HG03565 (cell line): ENCODE results near the gene TSPYL6.

ENCODE experiments used
- ATAC-seq: cut with Tn5 transposase; IDR thresholded peaks from one replicate; pipeline ENCODE4 v1.9.1; 2021; ENCODE audit warnings: mild to moderate bottlenecking, moderate library complexity; ENCODE audit not compliant: unreplicated experiment

TSPYL6 gene

GRCh38 chr2:54258166-54258565, 2.1 kb upstream of the TSPYL6 start:
- ATAC-seq = no peak

- ATAC-seq = no peak
Observed at GRCh38 chr2:54255230-54256090, 569 bp downstream of the TSPYL6 start.

- no peak for ATAC-seq
Observed at GRCh38 chr2:54254180-54254579, 1.8 kb downstream of the TSPYL6 start.

GRCh38 chr2:54249629-54250028, 6.4 kb downstream of the TSPYL6 start:
- no peak for ATAC-seq

- ATAC-seq = no peak
Observed at GRCh38 chr2:54247115-54247514, 8.9 kb downstream of the TSPYL6 start.

DNA sequence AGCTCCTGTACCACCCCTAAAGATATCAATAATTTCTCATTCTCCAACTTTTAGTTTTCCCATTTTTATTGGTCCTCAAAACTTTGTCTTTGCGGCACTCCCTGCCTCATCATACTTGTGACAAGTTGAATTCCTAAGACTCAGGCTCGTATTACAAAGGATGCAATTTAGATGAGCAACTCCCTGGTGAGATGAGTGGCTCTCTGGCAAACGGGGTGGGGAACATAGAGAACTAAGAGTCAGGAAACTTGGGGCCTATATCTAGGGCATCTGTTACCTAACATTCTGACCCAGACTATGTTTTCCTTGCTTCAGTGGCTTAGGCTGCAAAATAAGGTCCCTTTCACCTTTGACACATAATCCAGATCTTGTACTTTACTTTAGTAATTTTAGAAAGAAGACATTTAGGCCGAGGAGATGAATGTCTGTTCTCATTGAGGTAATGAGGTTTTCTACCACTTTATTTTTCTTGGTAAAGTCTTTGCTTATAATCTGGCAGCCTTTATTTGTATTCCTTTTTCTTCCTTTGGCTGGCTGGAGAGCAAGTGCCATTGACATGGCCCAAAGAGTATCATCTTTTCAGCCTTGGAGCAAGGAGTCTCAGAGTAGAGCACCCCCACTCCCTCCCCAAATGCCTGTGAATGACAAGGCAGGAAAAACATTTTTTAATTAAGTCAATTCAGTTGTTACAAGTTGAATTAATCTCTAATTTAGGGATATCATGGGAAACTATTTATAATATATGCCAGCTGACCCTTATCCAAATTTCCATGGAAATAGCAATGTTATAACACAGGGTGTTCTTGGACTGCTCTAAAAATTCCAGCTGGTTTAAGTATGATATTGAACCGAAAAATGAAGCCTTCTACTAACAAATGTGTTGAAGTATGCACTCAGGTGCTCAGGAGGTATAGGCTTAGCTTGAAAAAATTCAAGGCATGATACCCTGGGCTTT, 15.2 kb downstream of the TSPYL6 start:
- ATAC-seq = no peak

DNA sequence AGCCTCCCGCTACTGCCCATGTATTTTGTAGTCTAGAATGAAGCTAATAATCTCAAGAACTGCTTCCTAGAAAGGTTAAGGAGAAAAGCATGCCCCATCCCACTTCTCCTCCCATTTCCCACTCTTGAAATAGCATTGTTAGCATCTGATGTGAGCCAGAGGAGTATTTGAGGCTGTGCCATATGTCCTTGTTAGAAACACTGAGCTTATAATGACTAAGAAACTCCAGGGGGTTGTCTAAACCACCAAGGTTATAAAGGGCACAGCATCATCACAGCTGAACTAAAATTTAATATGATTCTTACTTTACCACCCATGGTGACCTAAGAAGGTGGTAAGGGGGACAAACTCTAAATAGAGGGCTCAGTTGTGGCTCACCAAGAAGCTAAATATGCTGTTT, 16.6 kb downstream of the TSPYL6 start:
- ATAC-seq = no peak

DNA sequence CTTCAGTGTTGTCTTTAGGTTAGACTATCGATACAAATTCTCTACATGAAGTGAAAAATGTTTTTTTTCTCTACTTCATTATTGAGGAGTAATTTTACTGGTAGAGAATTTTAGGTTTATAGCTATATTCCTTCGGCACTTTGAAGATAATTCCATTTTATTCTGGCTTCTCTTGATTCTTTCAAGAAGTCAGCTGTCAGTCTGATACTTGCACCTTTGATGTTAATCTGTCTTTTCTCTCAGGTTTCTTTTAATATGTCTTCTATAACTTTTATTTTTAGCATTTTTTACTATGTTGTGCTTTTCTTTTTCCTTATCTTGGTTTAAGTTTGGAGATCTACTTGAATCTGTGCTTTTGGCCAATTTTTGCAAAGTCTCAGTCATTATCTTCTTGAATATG, 18.6 kb downstream of the TSPYL6 start:
- no peak for ATAC-seq

DNA sequence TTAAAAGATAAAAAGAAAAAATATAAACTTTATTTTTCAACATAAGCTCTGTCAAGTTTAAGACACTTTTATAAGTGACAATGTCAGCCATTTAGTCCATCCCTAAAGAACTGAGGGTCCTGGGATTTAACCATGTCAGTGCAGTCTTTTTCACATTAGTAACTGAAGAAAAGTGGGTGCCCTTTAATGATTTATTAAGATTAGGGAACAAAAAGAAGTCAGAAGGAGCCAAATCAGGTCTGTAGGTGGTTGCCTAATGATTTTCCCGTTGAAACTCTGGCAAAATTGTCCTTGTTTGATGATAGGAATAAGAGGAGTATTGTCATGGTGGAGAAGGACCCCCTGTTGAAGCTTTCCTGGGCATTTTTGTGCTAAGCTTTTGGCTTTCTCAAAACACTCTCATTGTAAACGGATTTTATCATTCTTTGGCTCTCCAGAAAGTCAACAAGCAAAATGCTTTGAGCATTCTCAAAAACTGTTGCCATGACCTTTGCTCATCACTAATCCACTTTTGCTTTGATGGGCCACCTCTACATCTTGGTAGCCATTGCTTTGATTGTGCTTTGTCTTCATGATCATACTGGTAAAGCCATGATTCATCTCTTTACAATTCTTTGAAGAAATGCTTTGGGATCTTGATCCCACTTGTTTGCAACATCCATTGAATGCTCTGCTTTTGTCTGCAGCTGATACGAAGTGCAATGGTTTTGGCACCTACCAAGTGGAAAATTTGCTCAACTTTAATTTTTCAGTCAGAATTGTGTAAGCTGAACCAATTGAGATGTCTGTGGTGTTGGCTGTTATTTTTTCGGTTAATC, 22.0 kb downstream of the TSPYL6 start:
- ATAC-seq = no peak

GRCh38 chr2:54228945-54229344, 27.1 kb downstream of the TSPYL6 start:
- no peak for ATAC-seq

- ATAC-seq = no peak
Observed at GRCh38 chr2:54227798-54228197, 28.2 kb downstream of the TSPYL6 start.

DNA sequence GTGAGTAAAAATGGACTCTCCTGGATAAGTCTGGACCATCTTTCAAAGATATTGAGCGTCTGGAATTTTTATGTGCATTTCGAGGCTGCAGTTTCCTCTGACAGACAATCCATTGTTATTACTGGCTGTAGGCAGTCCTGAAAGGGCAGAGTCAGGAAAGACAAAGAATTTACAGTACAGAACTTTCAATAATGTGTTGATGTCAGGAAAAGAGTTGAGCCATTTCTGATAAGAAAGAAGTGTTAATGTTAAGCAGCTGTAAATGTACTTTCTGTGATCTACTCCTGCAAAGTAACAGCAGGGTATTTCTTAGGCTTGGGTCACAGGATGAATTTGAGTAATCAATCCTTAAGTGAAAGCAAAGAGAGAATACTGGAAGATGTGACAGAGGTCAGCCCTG, 29.8 kb downstream of the TSPYL6 start:
- no peak for ATAC-seq

- ATAC-seq = no peak
Observed at GRCh38 chr2:54224997-54225396, 31.0 kb downstream of the TSPYL6 start.

GRCh38 chr2:54213082-54213481, 42.9 kb downstream of the TSPYL6 start:
- no peak for ATAC-seq

DNA sequence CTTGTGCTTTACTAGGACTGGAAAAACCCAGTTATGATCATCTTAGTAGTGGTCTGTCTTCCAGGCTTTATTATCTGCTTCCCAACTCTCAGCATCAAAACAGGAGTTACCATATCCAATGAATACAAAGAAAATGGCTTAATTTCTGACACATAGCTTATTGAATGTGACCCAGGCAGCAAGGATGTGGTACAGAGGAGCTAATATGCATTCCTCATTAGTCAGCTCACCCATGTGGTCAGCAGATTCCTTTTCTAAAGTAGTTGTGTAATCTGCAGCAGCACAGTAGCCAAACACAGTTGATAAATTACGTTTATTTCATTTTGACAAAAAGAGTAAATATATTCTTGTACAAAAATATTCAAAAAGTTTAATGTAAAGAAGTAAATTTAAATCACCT, 43.6 kb downstream of the TSPYL6 start:
- ATAC-seq = no peak

DNA sequence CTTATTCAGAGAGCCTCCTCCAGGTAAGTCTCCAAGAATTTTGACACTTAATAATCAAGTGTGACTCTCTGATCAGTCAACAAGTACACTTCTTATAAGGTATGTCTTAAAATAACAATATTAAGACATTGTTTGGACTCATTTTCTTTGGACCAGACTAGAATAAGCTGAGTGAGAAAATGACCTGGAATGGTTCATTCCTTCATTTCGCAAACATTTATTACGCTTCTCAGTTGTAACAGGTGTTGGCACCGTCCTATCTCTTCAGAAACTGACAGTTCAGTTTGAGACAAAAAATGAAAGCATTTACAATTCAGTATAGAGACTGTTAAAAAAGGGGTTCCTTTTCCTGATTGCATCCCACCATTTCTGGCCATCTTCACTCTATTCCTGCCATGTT, 46.6 kb downstream of the TSPYL6 start:
- ATAC-seq = no peak

DNA sequence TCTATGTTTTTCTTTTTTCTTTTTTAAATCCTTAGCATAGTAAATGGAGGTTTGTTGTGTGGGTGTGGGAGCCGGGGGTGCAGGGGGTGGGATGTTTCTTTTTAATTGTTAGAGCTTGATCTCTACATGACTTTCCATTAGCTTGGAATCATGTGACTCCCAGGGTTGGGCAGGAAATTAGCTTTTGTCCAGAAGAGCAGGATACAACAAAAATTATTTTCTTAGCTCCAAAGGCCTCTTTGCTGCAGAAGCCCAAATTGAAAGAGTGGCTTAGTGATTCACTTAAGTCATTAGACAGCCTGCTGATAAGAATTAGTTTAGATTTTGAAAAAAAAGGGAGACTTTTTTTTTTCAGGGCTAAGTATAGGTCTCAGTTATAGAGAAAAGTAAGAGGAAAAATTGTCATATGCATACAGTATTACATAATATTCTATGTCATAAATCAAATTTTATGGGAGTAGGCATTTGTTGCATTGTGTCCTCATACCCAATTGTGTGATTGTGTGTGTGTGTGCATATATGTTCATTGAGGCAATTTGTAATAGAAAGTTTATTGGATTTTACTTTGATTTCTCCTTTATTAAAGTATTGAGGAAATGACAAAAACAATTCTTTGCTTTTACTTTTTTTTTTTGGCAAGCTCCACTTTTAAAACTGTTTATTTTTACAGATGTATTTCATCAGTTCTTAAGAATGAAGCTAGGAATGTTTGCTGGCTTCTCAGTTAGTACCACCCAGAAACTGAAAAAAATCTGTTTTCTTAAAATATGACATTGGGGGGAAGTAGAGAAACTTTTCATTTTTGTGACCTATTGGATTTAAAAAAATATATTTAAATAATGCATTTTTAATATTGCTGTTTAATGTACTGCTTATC, 47.4 kb downstream of the TSPYL6 start:
- ATAC-seq = no peak

DNA sequence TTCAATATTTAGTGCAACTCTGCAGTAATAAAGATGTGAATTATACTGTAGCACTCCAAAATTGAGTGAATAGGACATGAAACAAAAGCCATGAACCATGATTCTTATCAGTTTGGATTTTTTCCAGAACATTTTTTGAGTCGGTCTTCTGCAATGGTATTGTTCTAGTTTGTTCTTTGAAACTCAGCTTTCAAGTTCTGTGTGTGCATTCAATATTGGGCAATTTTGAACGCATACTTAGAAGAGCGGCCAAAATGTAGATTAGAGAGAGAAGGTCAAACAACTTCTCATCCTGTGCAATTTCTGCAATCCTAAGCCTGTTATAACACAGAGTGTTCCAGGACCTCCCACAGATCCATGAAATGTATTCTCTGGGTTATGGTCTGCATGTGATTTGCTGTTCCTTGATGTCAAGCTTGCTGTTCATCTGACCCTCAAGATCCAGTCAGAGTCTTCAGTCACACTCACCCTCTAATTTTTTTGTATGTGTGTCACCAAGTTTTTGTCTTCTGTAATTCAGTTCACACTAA, 48.3 kb downstream of the TSPYL6 start:
- ATAC-seq = no peak

DNA sequence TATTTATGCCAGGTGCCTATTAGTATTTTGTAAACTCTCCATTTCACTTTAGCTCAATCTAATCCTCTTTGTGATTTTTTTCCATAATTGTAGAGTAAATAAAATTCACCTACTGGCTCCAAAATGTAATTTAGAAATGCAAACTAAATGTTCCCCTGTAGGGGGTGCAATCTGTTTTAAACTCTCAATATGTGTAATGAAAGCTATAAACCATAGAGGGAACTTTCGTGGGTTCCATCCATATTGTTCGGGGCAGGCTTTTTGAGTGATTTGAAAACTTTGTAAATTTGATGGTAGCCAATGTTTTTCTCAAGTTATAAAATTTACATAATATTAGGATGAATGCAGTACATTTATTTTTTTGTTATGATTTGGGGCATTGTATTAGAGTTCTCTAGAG, 49.4 kb downstream of the TSPYL6 start:
- peak; percentile 46 for ATAC-seq

- no peak for ATAC-seq
Observed at GRCh38 chr2:54204476-54204875, 51.6 kb downstream of the TSPYL6 start.
